Fibroblast of skin of right quadriceps (primary cell): ENCODE measurements around the gene ULK4.
"Not testable (repeated sequence)": the region's sequence is repeated elsewhere in the genome, so short reads cannot be mapped to it uniquely, and the experiment has no call there.

Experiments
- DNase-seq: peaks from one replicate; pipeline ENCODE4 v3.0.0-alpha.2; 2013

The ULK4 gene

GRCh38 chr3:41863024-41863423 is 98.9 kb downstream of the ULK4 start:
- no peak for DNase-seq

- not testable (repeated sequence) for DNase-seq
These were observed 101.4 kb downstream of the ULK4 start for GRCh38 chr3:41860489-41860888.

GRCh38 chr3:41854956-41855355 is 106.9 kb downstream of the ULK4 start:
- DNase-seq = no peak

- DNase-seq = no peak
These were observed 108.2 kb downstream of the ULK4 start for GRCh38 chr3:41853540-41854196.

- no peak for DNase-seq
These were observed 112.9 kb downstream of the ULK4 start for GRCh38 chr3:41848753-41849574.

- DNase-seq = no peak
These were observed 114.2 kb downstream of the ULK4 start for GRCh38 chr3:41847679-41848078.

GRCh38 chr3:41846850-41847249 is 115.1 kb downstream of the ULK4 start:
- DNase-seq = no peak

- DNase-seq = peak; percentile 3
These were observed 116.1 kb downstream of the ULK4 start for GRCh38 chr3:41845826-41846225.

- not testable (repeated sequence) for DNase-seq
These were observed 117.6 kb downstream of the ULK4 start for GRCh38 chr3:41844256-41844655.

- not testable (repeated sequence) for DNase-seq
These were observed 120.8 kb downstream of the ULK4 start for GRCh38 chr3:41840936-41841668.

- DNase-seq = no peak
These were observed 125.4 kb downstream of the ULK4 start for GRCh38 chr3:41836360-41837134.

GRCh38 chr3:41833628-41834027 is 128.3 kb downstream of the ULK4 start:
- no peak for DNase-seq

GRCh38 chr3:41819236-41819635 is 142.7 kb downstream of the ULK4 start:
- no peak for DNase-seq

- DNase-seq = no peak
These were observed 153.3 kb downstream of the ULK4 start for GRCh38 chr3:41808618-41809017.

- DNase-seq = peak; percentile 73
These were observed 153.8 kb downstream of the ULK4 start for GRCh38 chr3:41808152-41808551.

GRCh38 chr3:41794748-41795589 is 166.9 kb downstream of the ULK4 start:
- DNase-seq = no peak

GRCh38 chr3:41792806-41793205 is 169.1 kb downstream of the ULK4 start:
- DNase-seq = no peak

- DNase-seq = no peak
These were observed 192.8 kb downstream of the ULK4 start for GRCh38 chr3:41769106-41769505.

- no peak for DNase-seq
These were observed 193.5 kb downstream of the ULK4 start for GRCh38 chr3:41768363-41768762.

- DNase-seq = not testable (repeated sequence)
These were observed 199.0 kb downstream of the ULK4 start for GRCh38 chr3:41762867-41763266.

- no peak for DNase-seq
These were observed 208.3 kb downstream of the ULK4 start for GRCh38 chr3:41753651-41754050.

GRCh38 chr3:41751597-41751996 is 210.3 kb downstream of the ULK4 start:
- no peak for DNase-seq
